H1 (cell line): ENCODE results near the gene PABPN1. TPM values are rescaled to one million over a fixed set of nuclear protein-coding genes. Genes with fewer than 3 reads are reported as not detected.

Source experiments
- CTCF ChIA-PET: fragments of 300-600 bp; sonication (Branson Sonifier 250); formaldehyde crosslinking; loops from one replicate; lab custom pipeline; 2021; ENCODE audit not compliant: partially characterized antibody; lab: Charles Lee
- POLR2A ChIA-PET: fragments of 300-600 bp; sonication (Branson Sonifier 250); formaldehyde crosslinking; loops from one replicate; lab custom pipeline; 2021; ENCODE audit warnings: inconsistent platforms; ENCODE audit not compliant: partially characterized antibody; lab: Charles Lee
- DNase-seq, 2 experiments: peaks; one replicate each; pipeline versions ENCODE4 v3.0.0 to v3.0.0-alpha.2; 2010 to 2022; ENCODE audit warnings: low spot score in 2 of 2, low read depth in 1 of 2, mixed read lengths in 1 of 2
- FAIRE-seq: peaks from 2 replicates; lab custom pipeline; 2011; peaks lifted over from hg19 to GRCh38; lab: Jason Lieb, UNC
- H2AFZ ChIP-seq: 2 replicates; pipeline ENCODE4 v1.8.1; 2012; ENCODE audit warnings: low read length, inconsistent platforms
- H2AK5ac ChIP-seq: 2 replicates; pipeline ENCODE4 v1.6.1; 2013; ENCODE audit warnings: low read depth, low read length
- H2BK120ac ChIP-seq: replicated peaks from 2 replicates; pipeline ENCODE3; 2013; ENCODE audit warnings: low read depth, low read length, inconsistent platforms
- H2BK12ac ChIP-seq: 2 replicates; pipeline ENCODE4 v1.6.1; 2013; ENCODE audit warnings: low read depth, low read length
- H2BK15ac ChIP-seq: 2 replicates; pipeline ENCODE4 v1.6.1; 2013; ENCODE audit warnings: low read length
- H2BK20ac ChIP-seq: 2 replicates; pipeline ENCODE4 v1.6.1; 2013; ENCODE audit warnings: low read length
- H2BK5ac ChIP-seq: 2 replicates; pipeline ENCODE4 v1.6.1; 2013; ENCODE audit warnings: low read depth, low read length
- H3K14ac ChIP-seq: 2 replicates; pipeline ENCODE4 v1.6.1; 2013; ENCODE audit warnings: inconsistent platforms; ENCODE audit not compliant: insufficient read length
- H3K18ac ChIP-seq: 2 replicates; pipeline ENCODE4 v1.6.1; 2013; ENCODE audit warnings: low read length; ENCODE audit errors: extremely low read depth
- H3K23ac ChIP-seq: 2 replicates; pipeline ENCODE4 v1.6.1; 2013; ENCODE audit warnings: inconsistent platforms; ENCODE audit not compliant: insufficient read length
- H3K23me2 ChIP-seq: 2 replicates; pipeline ENCODE4 v1.6.1; 2013; ENCODE audit warnings: low read depth, low read length
- H3K27ac ChIP-seq: 2 replicates; pipeline ENCODE4 v1.6.1; 2011; ENCODE audit warnings: low read depth, low read length, inconsistent platforms
- H3K27me3 ChIP-seq, 4 experiments: replicated peaks in 1 of 4; 1 replicate in 1 of 4; 2 replicates in 3 of 4; pipeline versions ENCODE4 v1.6.1 to v1.8.1; 2011 to 2013; ENCODE audit warnings: low read length in 3 of 4, mild to moderate bottlenecking in 3 of 4, inconsistent platforms in 2 of 4, mixed read lengths in 2 of 4, moderate library complexity in 1 of 4; ENCODE audit not compliant: control insufficient read depth in 3 of 4, insufficient read depth in 3 of 4; ENCODE audit errors: extremely low read depth in 1 of 4
- H3K36me3 ChIP-seq, 4 experiments: 2 replicates each; pipeline versions ENCODE4 v1.6.1 to v1.8.1; 2011 to 2013; ENCODE audit warnings: mild to moderate bottlenecking in 4 of 4, low read length in 3 of 4, moderate library complexity in 2 of 4, control low read depth in 1 of 4, inconsistent platforms in 1 of 4; ENCODE audit not compliant: insufficient read depth in 4 of 4, control insufficient read depth in 2 of 4
- H3K4ac ChIP-seq: replicated peaks from 2 replicates; pipeline ENCODE3; 2013; ENCODE audit warnings: low read length, low read depth, mixed read lengths, inconsistent platforms; ENCODE audit not compliant: insufficient read length
- H3K4me1 ChIP-seq, 4 experiments: replicated peaks in 1 of 4; 1 replicate in 1 of 4; 2 replicates in 3 of 4; pipeline versions ENCODE4 v1.6.1 to v1.8.1; 2011 to 2013; ENCODE audit warnings: low read length in 3 of 4, inconsistent platforms in 2 of 4, mixed read lengths in 1 of 4; ENCODE audit not compliant: insufficient read depth in 4 of 4, control insufficient read depth in 3 of 4
- H3K4me2 ChIP-seq, 2 experiments: 2 replicates each; pipeline versions ENCODE4 v1.6.1 to v1.8.1; 2011 to 2013; ENCODE audit warnings: low read depth in 2 of 2, low read length in 2 of 2, control low read depth in 1 of 2, inconsistent platforms in 1 of 2, mild to moderate bottlenecking in 1 of 2; ENCODE audit not compliant: insufficient read depth in 1 of 2
- H3K4me3 ChIP-seq, 4 experiments: fragments of 200-600, 300-600 bp in 1 of 4; sonication (generic), shearing (Covaris generic), sonication (Bioruptor Twin) in 1 of 4; 2 replicates each; pipeline versions ENCODE4 v1.5.1 to v1.8.1; 2011 to 2016; ENCODE audit warnings: low read length in 4 of 4, low read depth in 3 of 4, control low read depth in 2 of 4, inconsistent platforms in 2 of 4, mild to moderate bottlenecking in 2 of 4, mixed read lengths in 1 of 4, moderate library complexity in 1 of 4; ENCODE audit not compliant: insufficient read depth in 2 of 4; ENCODE audit errors: extremely low read depth in 1 of 4
- H3K56ac ChIP-seq: replicated peaks from 2 replicates; pipeline ENCODE3; 2013; ENCODE audit warnings: low read depth, mild to moderate bottlenecking, mixed read lengths, low read length, inconsistent platforms; ENCODE audit not compliant: insufficient read length
- H3K79me1 ChIP-seq: 2 replicates; pipeline ENCODE4 v1.6.1; 2013; ENCODE audit warnings: low read depth, low read length, control low read depth
- H3K79me2 ChIP-seq, 2 experiments: 2 replicates each; pipeline versions ENCODE4 v1.6.1 to v1.8.1; 2012 to 2013; ENCODE audit warnings: low read length in 2 of 2, mild to moderate bottlenecking in 2 of 2, inconsistent platforms in 1 of 2; ENCODE audit not compliant: insufficient read depth in 2 of 2, control insufficient read depth in 1 of 2
- H3K9ac ChIP-seq, 4 experiments: replicated peaks in 1 of 4; 1 replicate in 1 of 4; 2 replicates in 3 of 4; pipeline versions ENCODE4 v1.6.1 to v1.8.1; 2011 to 2013; ENCODE audit warnings: low read depth in 3 of 4, low read length in 3 of 4, control low read depth in 2 of 4, mild to moderate bottlenecking in 2 of 4, moderate library complexity in 2 of 4, inconsistent platforms in 1 of 4; ENCODE audit errors: extremely low read depth in 1 of 4
- H3K9me3 ChIP-seq, 2 experiments: 2 replicates each; pipeline versions ENCODE4 v1.6.1 to v1.8.1; 2012 to 2013; ENCODE audit warnings: mild to moderate bottlenecking in 2 of 2, moderate library complexity in 2 of 2, control low read depth in 1 of 2, inconsistent platforms in 1 of 2, low read depth in 1 of 2, low read length in 1 of 2, mixed read lengths in 1 of 2; ENCODE audit not compliant: insufficient read depth in 2 of 2
- H4K20me1 ChIP-seq, 2 experiments: replicated peaks in 1 of 2; 2 replicates each; pipeline versions ENCODE3 to v1.8.1; 2011 to 2013; ENCODE audit warnings: inconsistent platforms in 2 of 2, low read length in 2 of 2, mild to moderate bottlenecking in 1 of 2; ENCODE audit not compliant: insufficient read depth in 2 of 2, control insufficient read depth in 1 of 2
- H4K5ac ChIP-seq: 2 replicates; pipeline ENCODE4 v1.6.1; 2013; ENCODE audit warnings: low read length, low read depth, mixed read lengths, inconsistent platforms; ENCODE audit not compliant: insufficient read length
- H4K8ac ChIP-seq: 2 replicates; pipeline ENCODE4 v1.8.0; 2013; ENCODE audit warnings: mild to moderate bottlenecking, moderate library complexity, low read length, inconsistent platforms; ENCODE audit not compliant: insufficient read depth; ENCODE audit errors: extremely low read depth
- H4K91ac ChIP-seq: replicated peaks from 2 replicates; pipeline ENCODE3; 2013; ENCODE audit warnings: low read length, mixed read lengths, inconsistent platforms; ENCODE audit not compliant: insufficient read length
- CREB1 ChIP-seq: IDR thresholded peaks from 2 replicates; pipeline ENCODE4 v1.6.1; 2012; ENCODE audit warnings: inconsistent platforms
- CTBP2 ChIP-seq: IDR thresholded peaks from 2 replicates; pipeline ENCODE4 v1.7.0; 2011; ENCODE audit warnings: borderline replicate concordance, mild to moderate bottlenecking, moderate library complexity, mixed read lengths, low read length; ENCODE audit not compliant: insufficient read depth, insufficient read length
- EP300 ChIP-seq, 2 experiments: IDR thresholded peaks; 1 replicate in 1 of 2; 2 replicates in 1 of 2; pipeline ENCODE4 v1.6.1; 2011 to 2012; ENCODE audit warnings: low read depth in 2 of 2, low read length in 2 of 2, mild to moderate bottlenecking in 2 of 2, borderline replicate concordance in 1 of 2, inconsistent platforms in 1 of 2, moderate library complexity in 1 of 2
- SIN3A ChIP-seq, 2 experiments: IDR thresholded peaks in 1 of 2; conservative IDR thresholded peaks in 1 of 2; 2 replicates each; pipeline ENCODE4 v1.6.1; 2011 to 2012; ENCODE audit warnings: low read length in 2 of 2, improper control_type of control experiment in 1 of 2, low read depth in 1 of 2, mild to moderate bottlenecking in 1 of 2
- TEAD4 ChIP-seq: IDR thresholded peaks from 2 replicates; pipeline ENCODE4 v1.6.1; 2012; ENCODE audit warnings: low read depth, low read length, inconsistent platforms, mixed read lengths
- USF2 ChIP-seq: IDR thresholded peaks from 2 replicates; pipeline ENCODE4 v1.6.1; 2011; ENCODE audit warnings: low read length, improper control_type of control experiment
- WGBS, 2 experiments: shearing (Covaris generic) in 1 of 2; methylation state at CpG; one replicate each; pipeline versions ENCODE4 v1.1.6 to v1.1.7; 2013 to 2015; ENCODE audit warnings: low lambda C conversion rate in 2 of 2, mixed read lengths in 2 of 2, inconsistent platforms in 1 of 2, low coverage in 1 of 2, missing lambda C conversion rate in 1 of 2; ENCODE audit not compliant: insufficient replicate concordance in 2 of 2, insufficient coverage in 1 of 2, insufficient read length in 1 of 2; ENCODE audit errors: extremely low coverage in 1 of 2, missing lambda C conversion rate in 1 of 2; 5-methylcytosine and 5-hydroxymethylcytosine counted together
- polyA plus RNA-seq, 7 experiments: library from polyadenylated mRNA; depleted of rRNA in 3 of 7; stranded (reverse) in 5 of 7; unstranded in 2 of 7; fragments of >200 nt in 5 of 7; fragments of 200-250 nt in 2 of 7; gene quantifications; 1 replicate in 5 of 7; 2 replicates in 1 of 7; 4 replicates in 1 of 7; pipeline versions ENCODE4 v1.2.1 to v1.2.3, GENCODE V29; 2011 to 2013; ENCODE audit warnings: missing spikeins in 2 of 7, mixed read lengths in 2 of 7
- total RNA-seq: library from RNA; stranded (reverse); fragmentation: NEBNext Ultra II Directional; extraction: Animal tissue kit (Norgen Biotek cat#: 25700); gene quantifications from 2 replicates; pipeline ENCODE4 v1.2.1, GENCODE V29; 2021

PABPN1 gene
- total and polyA plus RNA-seq, 2 of the 8 experiments (the other 6 are each of a cell fraction or from before 2014, with no cell fraction given): 300 to 331 TPM

DNA sequence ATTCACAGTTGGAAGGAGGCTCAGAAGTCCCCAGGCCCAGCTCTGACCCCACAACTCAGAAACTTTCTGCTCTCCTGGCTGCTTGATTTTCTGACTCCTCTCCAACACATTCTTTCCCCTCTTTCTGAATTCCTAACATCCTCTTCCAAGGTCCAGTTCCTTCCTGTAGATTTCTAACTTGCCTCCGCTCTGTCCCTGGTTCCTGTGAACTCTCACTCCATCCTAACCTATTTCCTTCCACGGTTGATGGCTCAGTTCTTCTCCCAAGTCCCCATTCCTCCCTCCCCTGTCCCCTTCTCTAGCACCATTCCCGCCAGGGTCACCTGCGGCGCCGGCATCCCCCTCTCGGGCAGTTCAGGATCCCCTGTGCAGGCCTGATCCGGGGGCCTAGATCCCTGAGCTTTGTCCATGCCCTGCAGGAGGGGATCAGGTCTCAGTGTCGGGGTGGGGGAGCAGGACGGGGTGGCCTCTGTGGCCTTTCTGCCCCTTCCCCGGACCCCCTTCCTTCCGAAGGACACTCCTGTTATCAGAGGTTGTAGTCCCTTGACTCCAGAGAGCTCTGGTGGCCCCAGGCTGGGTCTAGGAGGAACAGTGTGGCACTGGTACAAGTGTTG is 37.4 kb downstream of the PABPN1 start:
- Histone ChIP-seq H4K20me1 (peaks cover 8 to 10% of the 10 kb centered on the region in 2 experiments), H4K91ac (no peak overlapping the region), H2BK20ac (no peak overlapping the region), H3K4me2 (no peak overlapping the region), H3K4me1 (peaks cover 0 to 6% (median 3%) of the 10 kb centered on the region in 4 experiments; a peak in 3 of 7 replicates), H3K23ac (no peak overlapping the region), H2BK12ac (no peak overlapping the region), H4K8ac (no peak overlapping the region), H3K9ac (no peak overlapping the region), H2AFZ (no peak overlapping the region), H3K79me1 (no peaks in the 10 kb centered on the region), H3K4me3 (no peak overlapping the region), H2BK15ac (no peak overlapping the region), H3K56ac (no peak overlapping the region), H3K4ac (no peak overlapping the region), H2BK5ac (no peak overlapping the region), H3K27me3 (peaks cover 0 to 4% (median 2%) of the 10 kb centered on the region in 4 experiments; a peak in 3 of 7 replicates), H3K9me3 (no peaks in the 10 kb centered on the region), H3K18ac (no peak overlapping the region), H2BK120ac (no peak overlapping the region), H3K23me2 (no peaks in the 10 kb centered on the region), H3K27ac (no peak overlapping the region), H3K14ac (no peak overlapping the region), H2AK5ac (no peak overlapping the region), H3K79me2 (no peaks in the 10 kb centered on the region), H4K5ac (no peak overlapping the region), H3K36me3 (peaks cover 0 to 22% (median 11%) of the 10 kb centered on the region in 4 experiments; a peak in 4 of 8 replicates)
- ChIA-PET CTCF (interaction anchor here (0.6 to 20.9 kb wide), 9 partner anchors 11 to 851 kb away, joined by 3 to 333 read pairs (median 8); partner anchors contain the start of genes CMTM5, IL25 and MYH7), POLR2A (interaction anchor here (0.8 to 2.1 kb wide), 4 partner anchors 9 to 37 kb away, joined by 3 to 10 read pairs (median 4); partner anchors contain the start of gene PABPN1)
- TF ChIP-seq EP300 (IDR thresholded peaks at IDR 0.05; ENCODE audit: borderline replicate concordance in 1 of 2, low read depth in 2 of 2, low read length in 2 of 2) (no peak), CTBP2 (no peak), CREB1 (no peak), USF2 (no peak), TEAD4 (no peak), SIN3A (conservative IDR thresholded peaks at IDR 0.05 in 1 of 2, IDR thresholded peaks at IDR 0.05 in 1 of 2; ENCODE audit: low read depth in 1 of 2, low read length in 2 of 2) (no peak)
- 93% methylated on average over 8 of the region's 12 CpGs; no CpG with 5 or more reads in 1 of the 2 experiments for WGBS, 2 experiments
- no peak for FAIRE-seq
- DNase-seq: no peak
